Fibroblast of lung (primary cell): Measurements from ENCODE around the gene TBRG4. TPM values are rescaled to one million over a fixed set of nuclear protein-coding genes. Genes with fewer than 3 reads are reported as not detected.

ENCODE experiments used
- DNase-seq, 2 donors: peaks; one replicate each; pipeline versions ENCODE4 v3.0.0 to v3.0.0-alpha.2; 2010; ENCODE audit warnings: low read depth in 2 of 2
- H2AFZ ChIP-seq: 2 replicates; pipeline ENCODE4 v1.5.1; 2012; ENCODE audit warnings: low read length, control low read depth, inconsistent platforms
- H3K27ac ChIP-seq: 2 replicates; pipeline ENCODE4 v1.5.1; 2011; ENCODE audit warnings: low read length, control low read depth; ENCODE audit not compliant: insufficient read depth
- H3K27me3 ChIP-seq: 2 replicates; pipeline ENCODE4 v1.5.1; 2011; ENCODE audit warnings: mild to moderate bottlenecking, low read length; ENCODE audit not compliant: control insufficient read depth, insufficient read depth
- H3K36me3 ChIP-seq: 2 replicates; pipeline ENCODE4 v1.5.1; 2011; ENCODE audit warnings: low read length; ENCODE audit not compliant: control insufficient read depth, insufficient read depth
- H3K4me1 ChIP-seq: 2 replicates; pipeline ENCODE4 v1.5.1; 2011; ENCODE audit warnings: low read length; ENCODE audit not compliant: control insufficient read depth, insufficient read depth; ENCODE audit errors: extremely low read depth
- H3K4me2 ChIP-seq: 2 replicates; pipeline ENCODE4 v1.5.1; 2011; ENCODE audit warnings: low read length, control low read depth; ENCODE audit not compliant: insufficient read depth; ENCODE audit errors: extremely low read depth
- H3K4me3 ChIP-seq, 4 experiments: fragments of 200-600 bp in 1 of 4; sonication (generic) in 1 of 4; replicated peaks in 1 of 4; 2 replicates each; pipeline ENCODE4 v1.5.1; 2011 to 2016; ENCODE audit warnings: low read length in 4 of 4, low read depth in 3 of 4, mild to moderate bottlenecking in 3 of 4, control low read depth in 2 of 4, inconsistent platforms in 1 of 4, mixed read lengths in 1 of 4; ENCODE audit not compliant: insufficient read depth in 1 of 4; ENCODE audit errors: control extremely low read depth in 1 of 4
- H3K79me2 ChIP-seq: 2 replicates; pipeline ENCODE4 v1.5.1; 2012; ENCODE audit warnings: mild to moderate bottlenecking, low read length, inconsistent platforms; ENCODE audit not compliant: control insufficient read depth, insufficient read depth
- H3K9ac ChIP-seq: 2 replicates; pipeline ENCODE4 v1.5.1; 2011; ENCODE audit warnings: mild to moderate bottlenecking, low read length, control low read depth; ENCODE audit not compliant: insufficient read depth
- H3K9me3 ChIP-seq: 2 replicates; pipeline ENCODE4 v1.5.1; 2012; ENCODE audit warnings: low read depth, low read length; ENCODE audit not compliant: control insufficient read depth, insufficient read depth
- H4K20me1 ChIP-seq: 2 replicates; pipeline ENCODE4 v1.5.1; 2011; ENCODE audit warnings: low read length; ENCODE audit not compliant: control insufficient read depth, insufficient read depth; ENCODE audit errors: extremely low read depth
- CTCF ChIP-seq, 2 donors: IDR thresholded peaks in 1 of 2; conservative IDR thresholded peaks in 1 of 2; 1 replicate in 1 of 2; 2 replicates in 1 of 2; pipeline ENCODE4 v1.5.1; 2011 to 2012; ENCODE audit warnings: low read length in 2 of 2, control low read depth in 1 of 2, inconsistent platforms in 1 of 2, low read depth in 1 of 2, mild to moderate bottlenecking in 1 of 2
- EZH2 ChIP-seq: IDR thresholded peaks from 2 replicates; pipeline ENCODE4 v1.5.1; 2012; ENCODE audit warnings: low read length, control low read depth, mild to moderate bottlenecking; ENCODE audit errors: missing control alignments
- polyA plus RNA-seq, 2 donors: library from polyadenylated mRNA; depleted of rRNA in 1 of 2; stranded (reverse) in 1 of 2; unstranded in 1 of 2; fragments of >200 nt; gene quantifications; 2 replicates each; pipeline ENCODE4 v1.2.1, GENCODE V29; 2011 to 2012; ENCODE audit warnings: missing spikeins in 1 of 2
- total RNA-seq: library from RNA; depleted of rRNA; stranded (reverse); fragments of >200 nt; gene quantifications from 2 replicates; pipeline ENCODE4 v1.2.1, GENCODE V29; 2014

TBRG4 gene
- total and polyA plus RNA-seq, 2 donors (not counting 1 experiment from before 2014, with no cell fraction given) = 27.4 to 52.2 TPM

GRCh38 chr7:45149606-45150005, 38.1 kb upstream of the TBRG4 start:
- DNase-seq = no peak
- Histone ChIP-seq H3K27me3 (peaks cover 7% of the 10 kb centered on the region), H3K27ac (no peak overlapping the region), H2AFZ (no peak overlapping the region), H3K36me3 (no peaks in the 10 kb centered on the region), H3K9ac (no peak overlapping the region), H3K4me2 (no peak overlapping the region), H4K20me1 (no peaks in the 10 kb centered on the region), H3K4me3 (no peak overlapping the region), H3K79me2 (no peaks in the 10 kb centered on the region), H3K9me3 (no peaks in the 10 kb centered on the region), H3K4me1 (no peaks in the 10 kb centered on the region)
- no peak for TF ChIP-seq EZH2
- no peak for TF ChIP-seq CTCF (conservative IDR thresholded peaks at IDR 0.05 in 1 of 2, IDR thresholded peaks at IDR 0.05 in 1 of 2; ENCODE audit: low read depth in 1 of 2, low read length in 2 of 2)

GRCh38 chr7:45148653-45148973, 37.1 kb upstream of the TBRG4 start:
- no peaks in the 10 kb centered on the region for H4K20me1 ChIP-seq
- H3K9me3 ChIP-seq = no peaks in the 10 kb centered on the region
- no peak for DNase-seq
- no peaks in the 10 kb centered on the region for H3K79me2 ChIP-seq
- TF ChIP-seq CTCF (conservative IDR thresholded peaks at IDR 0.05 in 1 of 2, IDR thresholded peaks at IDR 0.05 in 1 of 2; ENCODE audit: low read depth in 1 of 2, low read length in 2 of 2) = no peak
- TF ChIP-seq EZH2 = no peak
- no peaks in the 10 kb centered on the region for H3K36me3 ChIP-seq
- no peaks in the 10 kb centered on the region for H3K4me1 ChIP-seq
- H3K4me2 ChIP-seq = no peak overlapping the region
- no peak overlapping the region for H3K4me3 ChIP-seq
- H2AFZ ChIP-seq = no peak overlapping the region
- peaks cover 11% of the 10 kb centered on the region for H3K27me3 ChIP-seq
- no peak overlapping the region for H3K9ac ChIP-seq
- H3K27ac ChIP-seq = no peak overlapping the region

GRCh38 chr7:45147858-45148652, 36.6 kb upstream of the TBRG4 start:
- Histone ChIP-seq H3K27me3 (peaks cover 11% of the 10 kb centered on the region), H3K27ac (no peak overlapping the region), H3K4me2 (no peak overlapping the region), H3K36me3 (no peaks in the 10 kb centered on the region), H3K4me3 (no peak overlapping the region), H4K20me1 (no peaks in the 10 kb centered on the region), H3K9me3 (no peaks in the 10 kb centered on the region), H3K4me1 (no peaks in the 10 kb centered on the region), H2AFZ (no peak overlapping the region), H3K9ac (no peak overlapping the region), H3K79me2 (no peaks in the 10 kb centered on the region)
- TF ChIP-seq CTCF (conservative IDR thresholded peaks at IDR 0.05 in 1 of 2, IDR thresholded peaks at IDR 0.05 in 1 of 2; ENCODE audit: low read depth in 1 of 2, low read length in 2 of 2) (no peak), EZH2 (no peak)
- DNase-seq = no peak
